GM21737 (cell line): Measurements from ENCODE around the gene TMEM150A.
A peak's percentile ranks its signal among the peaks of the same experiment; 100 is the strongest.
"Not testable (repeated sequence)": the region's sequence is repeated elsewhere in the genome, so short reads cannot be mapped to it uniquely, and the experiment has no call there.

Source experiments
- ATAC-seq: cut with Tn5 transposase; IDR thresholded peaks from one replicate; pipeline ENCODE4 v1.9.1; 2021; ENCODE audit warnings: mild to moderate bottlenecking, moderate library complexity; ENCODE audit not compliant: unreplicated experiment

TMEM150A gene

DNA sequence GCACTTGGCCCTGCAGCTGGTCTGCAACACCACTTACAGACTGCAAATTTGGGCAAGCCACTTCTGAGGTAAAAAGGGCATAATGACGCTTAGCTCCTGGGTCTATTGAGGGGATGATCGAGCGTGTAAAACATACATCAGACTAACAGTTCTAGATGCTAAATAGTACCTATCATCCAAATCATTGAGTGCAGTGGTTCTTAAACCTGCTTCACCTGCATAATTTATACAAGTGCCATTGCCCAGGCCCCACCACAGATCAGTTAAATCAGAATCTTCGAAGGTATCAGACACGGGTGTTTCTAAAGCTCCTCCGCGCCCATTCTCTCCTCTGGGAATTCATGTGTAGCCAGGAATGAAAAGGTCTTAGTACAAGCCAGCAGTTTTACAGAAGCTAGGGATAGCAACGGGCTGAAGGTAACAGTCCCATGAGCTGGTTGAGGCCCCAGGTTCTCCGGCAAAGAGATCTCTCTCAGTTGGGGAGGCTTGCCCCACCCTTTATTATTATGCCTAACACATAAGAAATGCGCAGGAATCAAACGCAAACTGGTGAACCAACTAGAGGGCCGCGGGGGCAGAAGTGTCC lies 7.7 kb downstream of the TMEM150A start:
- no peak for ATAC-seq

DNA sequence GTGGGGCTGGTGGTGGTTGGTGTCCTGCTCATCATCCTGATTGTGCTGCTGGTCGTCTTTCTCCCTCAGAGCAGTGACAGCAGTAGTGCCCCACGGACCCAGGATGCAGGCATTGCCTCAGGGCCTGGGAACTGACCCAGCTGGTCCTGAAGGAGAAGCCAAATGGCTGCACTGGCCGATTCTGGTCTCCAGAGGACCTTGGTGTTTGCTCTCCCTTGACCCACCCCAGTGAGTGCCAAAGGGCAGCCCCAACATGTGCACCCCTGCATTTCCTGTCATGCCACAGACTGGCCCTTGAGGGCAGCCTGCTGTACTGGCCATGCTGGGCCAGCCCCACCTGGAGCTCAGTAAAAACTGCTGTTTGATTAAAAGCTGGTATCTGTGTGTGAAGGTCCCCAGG lies 9.5 kb downstream of the TMEM150A start:
- no peak for ATAC-seq

DNA sequence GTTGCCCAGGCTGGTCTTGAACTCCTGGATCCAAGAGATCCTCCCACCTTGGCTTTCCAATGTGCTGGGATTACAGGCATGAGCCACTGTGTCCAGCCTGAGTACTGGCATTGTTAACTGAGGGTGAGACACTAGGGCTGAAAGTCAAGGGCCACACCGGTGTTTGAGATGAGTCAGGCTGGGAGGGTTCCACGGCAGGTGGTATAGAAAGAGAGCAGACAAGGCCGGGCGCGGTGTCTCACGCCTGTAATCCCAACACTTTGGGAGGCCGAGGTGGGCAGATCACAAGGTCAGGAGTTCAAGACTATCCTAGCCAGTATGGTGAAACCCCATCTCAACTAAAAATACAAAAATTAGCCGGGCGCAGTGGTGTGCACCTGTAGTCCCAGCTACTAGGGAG lies 10.2 kb downstream of the TMEM150A start:
- ATAC-seq = not testable (repeated sequence)

DNA sequence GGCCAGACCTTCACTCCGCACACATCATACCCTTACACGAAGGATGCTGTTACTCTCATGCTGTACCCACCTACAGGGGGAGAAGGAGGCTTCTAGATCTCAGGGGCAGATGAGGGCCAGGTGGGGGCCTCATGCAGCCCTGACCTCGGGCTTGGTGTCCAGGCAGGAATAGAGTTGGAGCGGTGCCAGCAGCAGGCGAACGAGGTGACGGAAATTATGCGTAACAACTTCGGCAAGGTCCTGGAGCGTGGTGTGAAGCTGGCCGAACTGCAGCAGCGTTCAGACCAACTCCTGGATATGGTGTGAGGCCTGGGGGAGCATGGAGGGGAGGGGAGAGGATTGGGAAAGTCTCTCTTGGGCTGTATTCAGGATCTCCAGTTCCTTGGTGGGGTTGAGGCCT lies 10.9 kb downstream of the TMEM150A start:
- no peak for ATAC-seq

DNA sequence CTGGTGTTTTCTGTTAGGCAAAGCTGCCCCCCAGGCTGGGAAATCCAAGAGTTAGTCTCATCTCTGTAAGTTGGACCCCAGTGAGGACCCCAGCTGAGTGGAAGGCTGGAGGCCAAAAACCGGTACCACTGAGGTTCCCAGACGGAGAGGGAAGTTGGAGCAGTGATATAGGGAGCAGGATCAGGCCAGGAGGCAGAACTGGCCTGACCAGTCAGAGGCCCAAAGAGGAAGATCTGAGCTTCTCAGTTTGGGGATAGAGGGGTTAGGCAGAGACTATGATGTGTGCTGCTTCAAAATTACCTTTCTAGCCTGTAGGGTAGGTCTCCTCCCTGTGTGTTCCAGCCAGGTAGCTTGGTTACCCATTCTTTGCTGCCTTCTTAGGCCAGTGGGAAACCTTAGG lies 11.5 kb downstream of the TMEM150A start:
- no peak for ATAC-seq

DNA sequence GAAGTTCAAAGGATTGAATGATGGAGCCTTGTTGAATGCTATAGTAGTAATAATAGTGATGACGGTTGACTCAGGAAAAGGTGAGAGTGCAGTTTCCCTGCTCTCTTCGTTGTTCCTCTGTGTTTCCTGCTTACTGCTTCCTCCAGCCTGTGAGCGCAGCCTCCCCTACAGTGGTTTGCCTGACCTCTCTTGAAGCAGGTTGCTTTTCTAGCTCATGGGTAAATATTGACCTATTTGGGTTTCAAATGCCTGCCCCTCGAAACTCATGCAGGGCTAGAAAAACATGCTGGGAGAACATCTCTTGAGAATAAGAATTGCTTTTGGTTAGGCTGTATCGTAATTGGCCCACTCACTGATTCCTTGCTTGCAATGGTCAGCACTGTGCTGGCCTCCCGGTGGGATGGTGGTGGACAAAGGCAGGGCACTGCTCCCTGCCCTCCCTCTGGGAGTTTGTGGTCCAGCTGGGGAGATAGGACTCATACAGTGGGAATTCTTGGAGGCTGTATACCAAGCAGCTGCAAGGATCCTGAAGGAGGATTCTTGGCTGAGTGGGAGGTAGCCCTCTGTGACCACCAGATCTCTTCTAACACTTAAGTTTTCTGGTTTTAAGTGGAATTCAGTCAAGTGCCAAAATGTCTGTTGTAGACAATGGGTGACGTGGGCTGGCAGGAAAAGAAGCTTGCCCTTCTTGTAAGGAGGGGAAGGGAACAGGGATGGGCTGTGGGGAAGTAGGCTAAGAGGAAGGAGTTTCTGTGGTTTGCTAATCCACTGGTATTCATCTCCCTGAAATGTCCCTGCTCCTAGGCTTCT lies 12.3 kb downstream of the TMEM150A start:
- ATAC-seq = no peak

DNA sequence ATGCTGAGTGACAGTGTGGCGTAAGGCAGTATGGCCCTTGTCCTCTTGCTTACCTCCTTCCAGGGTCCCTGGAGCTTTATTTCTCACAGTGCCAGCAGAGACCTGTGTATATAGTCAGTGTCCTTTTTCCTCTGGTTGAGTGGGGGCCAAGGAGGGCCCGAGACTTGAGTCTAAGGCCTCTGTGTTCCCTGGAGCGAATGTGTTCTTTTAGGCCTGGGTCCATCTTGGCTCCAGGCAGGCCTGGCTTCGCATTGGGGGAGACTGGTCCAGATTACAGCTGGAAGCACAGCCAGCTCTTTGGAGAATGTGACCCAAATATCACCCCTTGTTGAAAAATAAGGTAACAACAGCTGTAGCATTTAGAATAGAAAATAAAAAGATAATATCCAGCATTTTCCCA lies 13.3 kb downstream of the TMEM150A start:
- no peak for ATAC-seq

DNA sequence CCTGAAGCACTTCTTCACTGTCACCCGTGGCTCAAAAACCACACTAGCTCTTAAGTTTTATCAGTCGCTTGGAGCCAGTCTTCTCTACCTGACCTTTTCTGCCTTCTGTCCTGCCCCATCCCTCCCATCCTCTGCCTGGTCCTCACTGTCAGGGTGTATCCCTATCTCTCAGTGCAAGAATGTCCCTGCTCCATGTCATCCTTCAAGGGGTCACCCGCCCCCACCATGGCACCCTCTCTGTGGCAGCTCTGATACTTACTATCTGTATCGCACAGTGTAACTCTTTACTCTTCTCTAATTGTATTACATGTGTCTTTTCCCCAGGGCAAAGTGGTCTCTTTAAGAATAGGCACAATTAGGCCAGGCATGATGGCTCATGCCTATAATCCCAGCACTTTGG lies 13.9 kb downstream of the TMEM150A start:
- ATAC-seq = no peak

DNA sequence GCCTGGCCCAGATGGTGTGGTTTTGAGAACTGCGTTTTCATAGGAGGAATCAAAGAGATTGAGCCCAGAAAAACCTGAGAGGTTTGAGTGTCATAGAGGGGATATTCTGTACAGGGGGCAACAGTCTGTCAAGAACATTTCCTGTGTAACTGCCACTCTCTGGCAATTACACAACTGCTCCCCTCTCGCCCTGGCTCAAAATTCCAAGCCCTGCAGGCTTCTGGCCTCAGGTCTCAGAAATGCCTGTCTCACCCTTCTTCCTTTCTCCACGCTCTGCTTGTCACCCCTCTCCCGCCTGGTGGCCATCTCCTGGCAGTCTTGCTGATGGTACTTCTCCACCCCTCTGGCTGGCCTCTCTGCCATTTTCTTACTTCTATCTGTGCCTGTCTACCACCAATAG lies 14.3 kb downstream of the TMEM150A start:
- no peak for ATAC-seq

DNA sequence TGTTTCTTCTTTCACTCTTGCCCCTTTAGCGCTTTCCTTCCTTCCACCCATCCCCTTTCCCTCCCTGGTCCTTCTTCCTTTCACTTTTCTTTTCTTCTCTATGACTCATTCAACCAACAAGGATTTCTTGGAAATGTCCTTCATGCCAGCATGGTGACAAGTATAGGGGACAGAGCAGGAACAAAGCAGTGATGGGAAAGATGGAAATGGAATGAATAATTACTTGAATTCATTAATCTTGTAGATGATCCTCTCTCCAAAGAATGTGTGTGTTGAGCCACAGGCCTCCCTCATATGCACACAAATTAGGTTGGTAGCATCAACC lies 16.8 kb downstream of the TMEM150A start:
- no peak for ATAC-seq

DNA sequence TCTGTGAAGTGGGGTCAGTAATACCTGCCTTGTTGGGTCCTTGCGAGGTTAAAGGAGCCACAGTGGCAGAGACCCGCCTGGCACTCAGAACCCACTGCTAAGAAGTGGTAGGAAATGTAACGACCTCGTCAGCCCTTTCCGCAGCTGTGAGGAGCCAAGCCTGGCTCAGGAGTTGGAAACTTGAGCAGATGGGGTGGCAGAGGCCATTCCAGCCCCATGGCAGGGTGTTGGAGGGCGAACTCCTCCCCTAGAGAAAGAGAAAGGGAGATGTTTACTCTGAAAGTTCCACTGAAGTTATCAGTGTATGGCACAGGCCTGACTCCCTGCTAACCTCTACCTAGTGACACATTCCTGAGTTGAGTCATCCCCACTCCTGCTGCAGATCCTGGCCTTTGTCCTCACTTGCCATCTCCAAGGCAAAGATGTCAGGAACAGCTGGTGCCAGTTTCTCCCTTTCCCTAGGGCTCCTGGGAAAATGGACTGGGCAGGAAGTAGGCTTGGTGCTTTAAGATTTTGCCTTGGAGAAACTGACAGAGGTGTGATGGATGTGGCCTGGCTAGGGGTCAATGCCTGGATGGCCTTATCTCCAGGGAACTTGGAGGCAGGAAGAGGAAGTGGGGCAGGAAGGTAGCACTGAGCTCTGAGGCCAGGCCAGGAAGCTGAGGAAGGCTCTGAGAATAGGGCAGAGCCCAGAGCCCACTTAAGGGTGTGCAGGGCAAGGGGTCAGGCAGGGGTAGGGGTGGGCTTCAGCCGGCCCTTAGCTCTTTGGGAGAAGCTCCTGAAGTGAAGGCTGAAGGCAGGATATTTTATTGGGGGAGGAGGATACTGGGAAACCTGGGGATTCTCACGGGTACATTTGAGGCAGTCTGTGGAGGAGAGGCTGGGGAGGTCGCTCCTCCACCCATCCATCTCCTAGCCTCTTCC lies 17.4 kb downstream of the TMEM150A start:
- no peak for ATAC-seq

DNA sequence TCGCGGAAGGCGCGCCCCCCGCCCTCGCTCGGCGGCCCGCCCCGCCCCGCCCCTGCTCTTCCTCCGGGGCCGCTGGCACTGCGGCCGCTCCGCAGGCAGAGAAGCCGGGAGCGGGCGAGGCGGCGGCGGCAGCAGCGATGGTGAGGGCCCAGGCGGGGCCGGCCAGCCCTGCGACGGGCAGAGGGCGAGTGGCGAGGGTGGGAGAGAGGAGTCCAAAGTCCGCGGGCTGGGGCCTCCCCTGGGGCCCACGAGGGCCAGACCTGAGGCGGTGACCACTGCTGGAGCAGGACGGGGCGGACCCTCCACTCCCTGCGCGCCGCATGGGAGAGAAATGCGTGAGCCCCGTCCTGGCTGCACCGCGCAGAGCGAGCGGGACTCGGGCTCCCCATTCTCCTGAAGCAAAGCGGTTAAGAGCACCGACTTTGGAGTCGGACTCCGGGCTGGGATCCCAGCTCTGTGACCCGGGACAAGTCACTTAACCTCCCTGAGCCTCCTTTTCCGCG lies 18.1 kb downstream of the TMEM150A start, which contains the start of gene VAMP5:
Gene VAMP5, plus strand, starts transcription at position 78 of the 503 bp plus-strand sequence. Its CDS starts 60 bp downstream, at position 138.
- ATAC-seq = no peak

DNA sequence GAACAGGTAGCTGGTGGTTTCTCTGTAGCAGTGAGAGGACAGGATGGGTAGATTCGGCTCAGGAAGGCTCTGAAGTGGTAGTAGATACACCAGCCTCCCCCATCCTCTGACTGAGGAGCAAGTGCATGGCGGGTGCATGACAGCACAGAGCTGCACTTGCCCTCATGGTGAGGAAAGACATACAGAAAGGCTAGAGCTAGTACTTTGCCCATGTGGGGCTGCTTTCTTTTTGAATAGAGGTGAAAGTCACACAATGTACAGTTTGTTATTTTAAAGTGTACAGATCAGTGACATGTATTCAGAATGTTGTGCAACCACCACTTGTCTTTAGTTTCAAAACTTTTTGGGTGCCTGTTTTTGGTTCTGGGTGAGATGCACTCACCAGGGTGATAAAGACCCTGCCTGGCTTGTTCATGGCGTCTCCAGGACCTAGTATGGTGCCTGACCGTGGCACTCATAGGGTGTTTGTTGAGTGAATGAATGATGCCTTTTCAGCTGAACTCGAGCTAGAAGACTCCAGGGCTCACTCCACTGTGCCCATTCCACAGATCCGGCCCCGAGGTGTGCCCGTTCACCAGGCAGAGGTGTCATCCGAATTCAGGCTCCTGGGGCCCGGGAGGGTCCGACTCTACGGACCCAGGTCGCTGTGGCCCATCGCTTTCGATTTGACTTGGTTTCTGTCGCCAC lies 18.7 kb downstream of the TMEM150A start:
- no peak for ATAC-seq

DNA sequence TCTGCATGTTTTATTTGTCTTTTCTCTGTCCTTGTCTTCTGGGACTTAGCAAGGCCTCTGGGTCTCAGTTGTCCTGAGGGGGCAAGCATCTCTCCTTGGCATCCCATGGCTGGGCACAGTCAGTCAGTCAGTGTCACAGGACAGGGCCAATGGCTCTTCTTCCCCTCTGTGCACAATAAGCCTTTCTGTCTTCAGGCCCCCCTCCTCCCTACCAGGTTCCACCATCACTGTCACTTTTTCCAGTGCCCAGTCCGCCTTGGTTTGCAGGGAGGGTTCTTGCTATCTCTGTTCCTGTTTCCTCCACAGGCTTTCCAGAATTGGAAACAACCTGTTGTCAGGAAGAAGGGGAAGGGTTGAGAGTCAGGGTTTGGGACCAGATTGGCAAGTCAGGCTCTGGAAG lies 20.0 kb downstream of the TMEM150A start:
- ATAC-seq = no peak

DNA sequence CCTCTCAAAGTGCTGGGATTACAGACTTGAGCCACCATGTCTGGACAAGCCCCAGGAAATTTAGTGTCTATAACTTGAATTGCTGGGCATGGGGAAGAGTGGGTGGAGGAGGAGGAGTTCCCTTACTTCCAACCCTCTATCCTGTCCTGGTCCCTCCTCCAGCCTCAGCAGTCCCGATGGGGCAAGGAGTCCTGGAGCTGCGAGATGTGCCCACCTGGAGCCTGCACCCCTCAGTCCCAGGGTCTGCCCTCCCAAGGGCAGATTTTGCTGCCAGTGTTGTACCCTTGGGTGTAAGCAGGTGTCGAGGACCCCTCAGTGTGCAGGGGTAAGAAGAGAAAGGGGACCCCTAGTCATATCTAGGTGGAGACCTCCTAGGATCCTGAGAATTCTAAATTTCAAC lies 22.3 kb downstream of the TMEM150A start:
- ATAC-seq = no peak

DNA sequence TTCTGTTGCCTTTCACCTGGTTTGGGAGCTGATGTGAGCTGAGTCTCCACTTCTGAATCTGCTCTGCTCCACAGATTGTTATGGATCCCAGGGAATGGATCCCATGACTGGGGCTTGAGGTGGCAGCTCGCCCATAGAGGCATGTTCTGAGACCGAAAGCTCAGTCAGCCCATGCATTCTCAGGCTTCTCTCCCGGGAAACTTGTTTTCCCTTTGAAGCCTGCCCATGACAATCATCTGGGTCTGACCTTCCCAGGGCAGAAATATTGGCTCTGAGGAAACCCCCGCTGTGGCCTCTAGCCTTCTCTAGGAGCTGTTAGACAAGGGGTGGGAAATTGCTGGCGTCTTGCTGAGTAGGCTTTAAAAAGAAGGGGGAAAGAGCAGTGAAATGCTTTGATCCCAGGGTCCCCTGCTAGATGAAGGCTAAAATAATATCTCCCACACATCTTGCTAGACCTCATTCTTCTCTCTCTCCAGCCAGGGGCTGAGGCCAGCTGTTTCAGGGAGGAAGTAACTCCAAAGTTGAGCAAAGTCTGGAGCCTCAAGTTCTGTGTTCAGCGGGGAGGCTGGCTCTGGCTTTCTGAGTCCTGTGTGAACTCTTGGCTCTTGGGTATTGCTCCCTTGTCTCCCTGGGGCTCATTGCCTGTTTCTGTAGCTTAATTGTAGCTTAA lies 23.1 kb downstream of the TMEM150A start:
- no peak for ATAC-seq

DNA sequence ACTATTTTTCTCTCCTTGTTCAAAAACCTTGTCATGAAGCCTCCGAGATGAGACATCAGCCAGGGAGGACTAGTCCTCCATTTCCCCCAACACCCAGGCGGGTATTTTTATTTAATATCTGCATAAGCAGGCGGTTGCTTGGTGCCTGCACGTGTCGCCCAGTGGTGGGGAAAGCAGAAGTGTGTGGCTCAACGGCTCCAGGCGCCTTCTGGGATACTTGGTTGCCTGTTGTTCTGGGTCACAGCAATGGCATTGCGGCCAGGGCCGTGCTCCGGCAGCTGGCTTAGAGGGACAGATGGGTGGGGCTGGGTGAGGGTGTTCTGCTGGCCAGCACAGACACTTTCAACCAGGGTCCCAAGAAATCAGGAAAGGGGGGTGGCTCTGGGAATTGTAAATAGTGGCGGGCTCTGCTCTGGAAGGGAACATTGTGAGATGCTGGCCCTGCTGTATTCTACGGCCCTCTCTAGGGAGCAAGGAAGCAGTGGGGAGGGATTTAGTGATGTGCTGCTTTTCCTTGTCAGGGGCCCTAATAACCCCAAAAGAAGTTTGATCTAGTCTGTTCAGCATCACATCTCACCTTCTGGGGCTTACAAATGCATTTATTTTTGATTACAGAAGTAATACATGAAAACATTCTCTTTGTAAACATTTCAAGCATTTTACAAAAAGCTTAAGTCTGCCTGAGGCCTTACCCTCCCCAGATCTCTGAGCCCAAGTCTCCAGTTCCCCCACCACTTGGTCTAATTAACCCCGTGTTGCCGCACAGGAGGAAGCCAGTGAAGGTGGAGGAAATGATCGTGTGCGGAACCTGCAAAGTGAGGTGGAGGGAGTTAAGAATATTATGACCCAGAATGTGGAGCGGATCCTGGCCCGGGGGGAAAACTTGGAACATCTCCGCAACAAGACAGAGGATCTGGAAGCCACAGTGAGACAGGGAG lies 24.0 kb downstream of the TMEM150A start:
- no peak for ATAC-seq

DNA sequence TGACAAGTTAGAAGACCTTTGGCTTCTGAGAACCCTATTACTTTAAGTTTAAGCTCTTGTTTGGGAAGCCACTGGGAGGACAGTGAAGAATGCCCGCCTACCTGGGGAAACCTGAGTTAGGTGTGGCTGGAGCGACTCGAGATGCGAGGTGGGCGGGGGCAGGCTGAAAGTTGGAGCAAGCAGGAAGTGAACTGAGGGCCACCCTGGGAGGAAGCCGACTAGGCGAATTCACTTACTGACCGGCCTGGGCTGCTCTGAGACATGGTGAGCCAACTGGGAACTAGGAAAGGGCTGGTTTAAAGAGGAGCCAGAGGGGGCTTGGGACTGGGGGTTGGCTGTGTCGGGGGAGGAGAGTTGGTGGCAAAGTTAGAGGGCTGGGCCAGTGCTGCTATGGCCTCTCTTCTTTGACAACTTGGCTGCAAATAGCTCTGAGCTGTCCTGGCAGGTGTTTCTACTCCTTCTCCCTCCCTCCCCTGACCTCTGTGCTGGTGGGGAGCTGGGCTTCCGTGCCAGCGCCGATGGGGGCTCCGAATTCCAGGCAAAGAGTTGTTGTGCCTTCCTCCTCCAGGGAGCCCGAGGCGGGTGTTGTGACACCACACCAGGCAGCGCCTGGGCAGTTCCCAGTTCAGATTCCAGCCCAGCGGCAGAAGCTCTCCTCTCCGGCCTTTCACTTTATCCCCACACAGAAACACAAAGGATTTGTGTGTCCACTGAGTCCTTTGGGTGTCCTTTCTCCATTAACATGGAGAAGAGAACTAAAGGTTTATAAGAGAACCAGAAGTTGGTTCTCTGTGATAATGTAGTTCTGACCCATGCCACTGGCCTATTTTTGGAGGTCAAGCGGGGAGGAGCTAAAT lies 24.9 kb downstream of the TMEM150A start, which contains the start of gene VAMP8:
Gene VAMP8, plus strand, starts transcription at position 201 of the 857 bp plus-strand sequence. Its CDS starts 61 bp downstream, at position 262.
- peak; percentile 68 for ATAC-seq
